Measurements from ENCODE around the gene ARHGAP5.

DNA sequence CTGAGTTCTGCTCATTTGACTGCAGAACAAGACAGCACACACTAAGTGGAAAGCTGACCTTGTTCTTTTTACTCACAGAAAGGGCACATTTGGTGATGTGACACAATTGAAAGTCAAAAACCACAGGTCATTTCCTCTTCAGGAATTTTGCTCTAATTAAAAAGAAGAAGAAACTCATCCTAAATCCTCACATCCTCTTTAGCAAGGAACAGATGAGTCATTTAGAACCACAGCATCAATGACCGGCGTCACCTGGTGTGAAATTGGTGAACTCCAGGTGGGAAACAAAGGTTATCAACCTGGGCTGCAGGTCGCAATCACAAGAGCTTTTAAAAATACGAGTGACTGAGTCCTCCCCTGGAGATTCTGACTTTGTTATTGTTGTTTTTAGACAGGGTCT is 128.9 kb downstream of the ARHGAP5 start:
- TF ChIP-seq EZH2 (IDR thresholded peaks at IDR 0.05): no peak
- TF ChIP-seq POLR2AphosphoS5 (IDR thresholded peaks at IDR 0.05; ENCODE audit: borderline replicate concordance, low read depth, low read length): no peak
